Adrenal gland (tissue), 12 donors: Measurements from ENCODE around the gene UBE2G2. TPM values are rescaled to one million over a fixed set of nuclear protein-coding genes. Genes with fewer than 3 reads are reported as not detected.

ENCODE experiments used
- DNase-seq, 7 donors: peaks; one replicate each; pipeline ENCODE4 v3.0.0-alpha.2; 2019 to 2020
- H3K27ac ChIP-seq, 5 donors: fragments of 200-600 bp; sonication (generic) in 4 of 5; 1 replicate in 3 of 5; 2 replicates in 2 of 5; pipeline versions ENCODE4 v1.5.1 to v1.8.0; 2016 to 2020; ENCODE audit warnings: mild to moderate bottlenecking in 1 of 5
- H3K27me3 ChIP-seq: fragments of 200-600 bp; 2 replicates; pipeline ENCODE4 v1.8.0; 2021
- H3K36me3 ChIP-seq, 2 donors: fragments of 200-600 bp; replicated peaks in 1 of 2; 1 replicate in 1 of 2; 2 replicates in 1 of 2; pipeline versions ENCODE4 v1.5.1 to v1.8.0; 2018 to 2022
- H3K4me1 ChIP-seq, 2 donors: fragments of 200-600 bp; replicated peaks in 1 of 2; 1 replicate in 1 of 2; 2 replicates in 1 of 2; pipeline versions ENCODE4 v1.5.1 to v1.8.0; 2018 to 2021
- H3K4me3 ChIP-seq, 4 donors: fragments of 200-600 bp; sonication (generic) in 3 of 4; one replicate each; pipeline ENCODE4 v1.5.1; 2016 to 2018
- H3K9me3 ChIP-seq, 3 donors: fragments of 200-600 bp; sonication (generic) in 1 of 3; replicated peaks in 1 of 3; 1 replicate in 2 of 3; 2 replicates in 1 of 3; pipeline versions ENCODE4 v1.5.1 to v1.8.0; 2016 to 2021
- POLR2A ChIP-seq, 2 donors: fragments of 450-650 bp; IDR thresholded peaks; one replicate each; pipeline ENCODE4 v1.6.1; 2017; ENCODE audit warnings: antibody characterized with exemption in 2 of 2, mild to moderate bottlenecking in 2 of 2, moderate library complexity in 1 of 2
- WGBS, 4 donors: extraction: QIAGEN DNeasy Blood & Tissue Kit in 2 of 4; methylation state at CpG; one replicate each; pipeline versions ENCODE4 v1.1.5 to v1.1.7; 2013 to 2017; 5-methylcytosine and 5-hydroxymethylcytosine counted together
- intact Hi-C, 2 donors: fragments of 100-400 bp; cut with DNase I; formaldehyde crosslinking; loops; one replicate each; pipeline versions ENCODE4 v1.14.1 to v1.15.0; 2022 to 2023
- polyA plus RNA-seq, 3 donors: library from polyadenylated mRNA; stranded (reverse); fragments of 200-250 nt in 2 of 3; fragments of 350-450 nt in 1 of 3; fragmentation: Illumina TruSeq in 1 of 3; extraction: RNeasy Lipid Tissue Mini Kit (QIAGEN cat#74804) in 1 of 3; gene quantifications; one replicate each; pipeline ENCODE4 v1.2.3, GENCODE V29; 2013 to 2014
- total RNA-seq, 9 donors: library from RNA; depleted of rRNA in 4 of 9; stranded (reverse); fragments of >200 nt in 4 of 9; fragments of 120-200 nt in 1 of 9; fragmentation: NEBNext Ultra II Directional in 1 of 9; extraction: Animal tissue kit (Norgen Biotek cat#: 25700) in 1 of 9; gene quantifications; one replicate each; pipeline versions ENCODE4 v1.1.0 to v1.2.4, GENCODE V29; 2013 to 2023
- TF ChIP-seq, protein P1 (sequence below), 6 experiments: fragments of 450-650 bp in 4 of 6; fragments of 200-600 bp in 2 of 6; sonication (generic) in 1 of 6; IDR thresholded peaks; 1 replicate in 5 of 6; 2 replicates in 1 of 6; pipeline versions ENCODE4 v1.5.1 to v1.8.0; 2016 to 2021; ENCODE audit warnings: antibody characterized with exemption in 6 of 6, mild to moderate bottlenecking in 2 of 6, moderate library complexity in 1 of 6
- donor health status: healthy with polysubstance abuse.
- donor health status: Bipolar disorder and iron deficiency.
- donor health status: DM: yes; HTN: yes; CAD: no.
- donor health status: DM: no; HTN: no; CAD: no.
- donor health status: DM: no; HTN: no; CAD: no.
- donor health status: DM: yes; HTN: yes; CAD: no.

UBE2G2 gene
- total and polyA plus RNA-seq, 12 donors, result 44.8 to 99.9 (median 72.6) TPM

DNA sequence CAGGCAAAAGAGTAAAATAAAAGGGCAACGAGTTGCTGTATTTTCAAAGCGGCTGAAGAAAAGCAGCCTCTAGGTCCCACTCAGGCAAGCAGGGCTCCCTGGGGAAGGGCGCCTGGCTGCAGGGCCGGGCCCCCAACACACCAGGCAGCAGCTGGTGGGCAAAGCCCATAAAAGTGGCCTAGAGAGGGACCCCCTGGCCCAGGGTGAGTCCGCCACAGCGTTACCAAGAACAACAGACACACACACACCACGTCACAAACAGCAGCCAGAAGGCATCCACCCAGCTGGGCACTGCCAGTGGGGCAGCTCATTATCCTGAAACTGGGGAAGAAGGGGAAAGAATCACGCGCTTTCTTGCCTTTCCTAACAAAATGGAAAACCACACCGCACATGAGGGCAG is 11.5 kb upstream of the UBE2G2 start:
- Histone ChIP-seq H3K27me3 (no peaks in the 10 kb centered on the region), H3K36me3 (peaks cover 0 to 36% of the 10 kb centered on the region in 2 donors), H3K4me3 (no peak overlapping the region), H3K4me1 (peaks cover 8 to 14% of the 10 kb centered on the region in 2 donors), H3K9me3 (no peaks in the 10 kb centered on the region), H3K27ac (no peak overlapping the region)
- TF ChIP-seq POLR2A (IDR thresholded peaks at IDR 0.05), result no peak
- TF ChIP-seq, protein P1, sequence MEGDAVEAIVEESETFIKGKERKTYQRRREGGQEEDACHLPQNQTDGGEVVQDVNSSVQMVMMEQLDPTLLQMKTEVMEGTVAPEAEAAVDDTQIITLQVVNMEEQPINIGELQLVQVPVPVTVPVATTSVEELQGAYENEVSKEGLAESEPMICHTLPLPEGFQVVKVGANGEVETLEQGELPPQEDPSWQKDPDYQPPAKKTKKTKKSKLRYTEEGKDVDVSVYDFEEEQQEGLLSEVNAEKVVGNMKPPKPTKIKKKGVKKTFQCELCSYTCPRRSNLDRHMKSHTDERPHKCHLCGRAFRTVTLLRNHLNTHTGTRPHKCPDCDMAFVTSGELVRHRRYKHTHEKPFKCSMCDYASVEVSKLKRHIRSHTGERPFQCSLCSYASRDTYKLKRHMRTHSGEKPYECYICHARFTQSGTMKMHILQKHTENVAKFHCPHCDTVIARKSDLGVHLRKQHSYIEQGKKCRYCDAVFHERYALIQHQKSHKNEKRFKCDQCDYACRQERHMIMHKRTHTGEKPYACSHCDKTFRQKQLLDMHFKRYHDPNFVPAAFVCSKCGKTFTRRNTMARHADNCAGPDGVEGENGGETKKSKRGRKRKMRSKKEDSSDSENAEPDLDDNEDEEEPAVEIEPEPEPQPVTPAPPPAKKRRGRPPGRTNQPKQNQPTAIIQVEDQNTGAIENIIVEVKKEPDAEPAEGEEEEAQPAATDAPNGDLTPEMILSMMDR (IDR thresholded peaks at IDR 0.05), result no peak
- DNase-seq, result no peak
- intact Hi-C loops, result no loop called here
- 91 to 94% (median 93%) methylated on average over 8 to 10 of the region's 10 CpGs for WGBS, 4 donors

DNA sequence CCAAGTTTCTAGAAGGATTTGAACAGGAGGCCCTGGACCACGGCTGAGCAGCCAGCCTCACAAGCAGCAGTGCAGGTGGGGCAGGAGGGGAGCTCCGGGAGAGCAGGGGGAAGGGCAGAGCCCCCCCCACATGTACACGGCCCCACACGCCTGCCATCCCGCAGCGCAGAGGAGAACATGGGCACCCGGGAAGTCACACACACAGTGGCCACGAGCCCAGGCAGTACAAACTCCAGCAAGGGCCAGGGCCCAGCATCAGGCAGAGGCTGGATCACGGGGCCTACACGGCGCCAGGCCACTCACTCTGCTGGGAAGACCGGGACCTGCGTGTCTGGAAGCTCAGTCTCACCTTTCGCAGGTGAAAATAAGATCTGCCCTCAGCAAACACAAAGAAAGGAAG is 11.0 kb upstream of the UBE2G2 start:
- Histone ChIP-seq H3K4me3 (no peak overlapping the region), H3K9me3 (no peaks in the 10 kb centered on the region), H3K27ac (no peak overlapping the region), H3K27me3 (no peaks in the 10 kb centered on the region), H3K36me3 (peaks cover 0 to 41% of the 10 kb centered on the region in 2 donors), H3K4me1 (peaks cover 8 to 14% of the 10 kb centered on the region in 2 donors)
- DNase-seq, result no peak
- intact Hi-C loops, result no loop called here
- TF ChIP-seq, protein P1 (IDR thresholded peaks at IDR 0.05), result no peak
- TF ChIP-seq POLR2A (IDR thresholded peaks at IDR 0.05), result no peak
- 92 to 95% (median 93%) methylated on average over 12 to 14 of the region's 14 CpGs for WGBS, 4 donors

DNA sequence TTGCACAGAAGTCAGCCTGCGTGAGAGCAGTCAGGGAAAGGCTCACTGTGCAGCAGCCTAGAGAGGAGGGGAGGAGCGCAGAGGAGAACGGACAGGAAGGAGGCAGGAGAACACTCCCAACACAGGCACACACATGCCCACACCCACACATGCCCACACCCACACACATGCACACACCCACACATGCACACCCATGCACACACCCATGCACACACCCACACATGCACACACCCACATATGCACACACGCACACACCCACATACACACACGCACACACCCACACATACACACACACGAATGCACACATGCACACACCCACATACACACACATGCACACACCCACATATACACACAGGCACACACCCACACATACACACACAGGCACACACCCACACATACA is 9.2 kb upstream of the UBE2G2 start:
- TF ChIP-seq POLR2A (IDR thresholded peaks at IDR 0.05), result no peak
- TF ChIP-seq, protein P1 (IDR thresholded peaks at IDR 0.05), result no peak
- peaks cover 0 to 57% of the 10 kb centered on the region in 2 donors for H3K36me3 ChIP-seq
- H3K4me1 ChIP-seq, result no peaks in the 10 kb centered on the region
- no peak overlapping the region for H3K4me3 ChIP-seq
- no peak overlapping the region for H3K27ac ChIP-seq
- H3K9me3 ChIP-seq, result no peaks in the 10 kb centered on the region
- no peak for DNase-seq
- no peaks in the 10 kb centered on the region for H3K27me3 ChIP-seq
- intact Hi-C loops, result no loop called here
- 81 to 92% (median 87%) methylated on average over 3 to 6 of the region's 6 CpGs for WGBS, 4 donors

DNA sequence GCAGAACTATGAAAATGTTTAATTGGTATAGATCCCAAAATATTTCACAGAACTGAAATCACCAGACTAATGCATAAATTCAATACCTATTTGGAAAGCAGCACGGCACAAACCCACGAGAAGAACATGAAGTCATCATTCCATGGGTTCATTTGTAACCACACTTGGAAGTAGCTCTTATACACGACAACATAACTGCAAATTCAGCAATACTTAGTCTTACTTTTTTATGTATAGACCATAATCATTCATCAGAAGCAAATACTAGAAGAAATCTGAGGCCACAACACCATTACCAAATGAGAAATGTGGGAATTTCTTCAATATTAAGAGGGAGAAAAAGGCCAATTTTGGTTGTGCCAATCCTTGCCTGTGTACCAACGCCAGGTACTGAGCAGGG is 4.2 kb upstream of the UBE2G2 start:
- Histone ChIP-seq H3K4me1 (peaks cover 4 to 10% of the 10 kb centered on the region in 2 donors), H3K9me3 (no peaks in the 10 kb centered on the region), H3K36me3 (peaks cover 0 to 57% of the 10 kb centered on the region in 2 donors), H3K27ac (no peak overlapping the region), H3K4me3 (no peak overlapping the region), H3K27me3 (no peaks in the 10 kb centered on the region)
- intact Hi-C loops, result no loop called here
- 81 to 93% (median 89%) methylated on average over 4 of the region's 4 CpGs for WGBS, 4 donors
- DNase-seq, result no peak
- no peak for TF ChIP-seq POLR2A (IDR thresholded peaks at IDR 0.05)
- TF ChIP-seq, protein P1 (IDR thresholded peaks at IDR 0.05), result no peak
